ENCODE data around the gene GPR157.

GRCh38 chr1:9085306-9085940, 43.5 kb downstream of the GPR157 start:
- no peak for TF ChIP-seq POLR2AphosphoS5 (IDR thresholded peaks at IDR 0.05)
- no peak for TF ChIP-seq CTCF (IDR thresholded peaks at IDR 0.05)
- TF ChIP-seq POLR2A (IDR thresholded peaks at IDR 0.05) = no peak
